Measurements from ENCODE around the gene AFG1L.

Gene AFG1L

GRCh38 chr6:108469316-108469715, 174.5 kb downstream of the AFG1L start:
- no peak for DNase-seq (ENCODE audit: low read depth)
- H3K4me3 ChIP-seq (ENCODE audit: control insufficient read depth, low read depth, low read length): no peak overlapping the region
- TF ChIP-seq CTCF (IDR thresholded peaks at IDR 0.05; ENCODE audit: control insufficient read depth, insufficient read depth, low read depth, low read length, missing control alignments): no peak

DNA sequence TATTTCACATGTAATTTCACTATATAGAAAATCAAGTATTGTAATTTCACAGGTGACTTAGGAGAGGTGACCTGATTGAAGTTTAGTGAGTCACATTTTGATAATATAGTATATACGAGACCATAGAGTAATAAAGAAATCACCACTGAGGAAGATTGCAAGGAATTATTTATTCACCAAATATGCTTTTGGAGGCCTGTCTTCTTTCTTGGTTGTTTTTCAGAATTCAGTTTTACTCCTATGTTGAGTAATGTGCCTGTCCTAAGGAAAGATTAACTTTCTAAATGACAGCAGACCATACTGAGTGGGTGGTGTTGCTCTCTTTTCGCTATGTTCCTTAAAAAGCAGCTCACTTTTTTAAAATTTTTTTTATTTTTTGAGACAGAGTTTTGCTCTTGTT, 178.3 kb downstream of the AFG1L start:
- DNase-seq (ENCODE audit: low read depth): no peak
- no peak overlapping the region for H3K4me3 ChIP-seq (ENCODE audit: control insufficient read depth, low read depth, low read length)
- TF ChIP-seq CTCF (IDR thresholded peaks at IDR 0.05; ENCODE audit: control insufficient read depth, insufficient read depth, low read depth, low read length, missing control alignments): no peak

DNA sequence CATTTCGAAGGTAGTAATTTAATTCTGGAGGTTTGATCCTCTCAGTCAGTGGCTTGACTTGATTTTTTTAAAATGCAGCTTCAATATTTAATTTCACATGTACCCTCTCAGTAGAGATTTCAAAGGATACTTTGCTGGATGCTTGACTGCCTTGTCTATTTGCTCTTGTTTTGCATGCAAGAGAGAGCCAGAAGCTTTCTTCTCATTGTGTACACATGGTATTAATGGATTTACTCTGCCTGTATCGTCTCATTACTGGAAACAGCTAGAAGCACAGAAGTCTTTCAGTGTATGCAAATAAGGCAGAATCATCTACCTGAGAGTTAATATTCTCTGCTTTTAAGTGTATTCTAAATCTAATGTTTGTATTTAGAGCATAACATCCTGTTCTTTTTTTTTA, 181.5 kb downstream of the AFG1L start:
- no peak overlapping the region for H3K4me3 ChIP-seq (ENCODE audit: control insufficient read depth, low read depth, low read length)
- no peak for TF ChIP-seq CTCF (IDR thresholded peaks at IDR 0.05; ENCODE audit: control insufficient read depth, insufficient read depth, low read depth, low read length, missing control alignments)
- no peak for DNase-seq (ENCODE audit: low read depth)

- no peak for DNase-seq (ENCODE audit: low read depth)
- no peak overlapping the region for H3K4me3 ChIP-seq (ENCODE audit: control insufficient read depth, low read depth, low read length)
- TF ChIP-seq CTCF (IDR thresholded peaks at IDR 0.05; ENCODE audit: control insufficient read depth, insufficient read depth, low read depth, low read length, missing control alignments): no peak
Measured at GRCh38 chr6:108476847-108477430, 182.1 kb downstream of the AFG1L start.

GRCh38 chr6:108482559-108482958, 187.7 kb downstream of the AFG1L start:
- DNase-seq (ENCODE audit: low read depth): no peak
- TF ChIP-seq CTCF (IDR thresholded peaks at IDR 0.05; ENCODE audit: control insufficient read depth, insufficient read depth, low read depth, low read length, missing control alignments): no peak
- no peak overlapping the region for H3K4me3 ChIP-seq (ENCODE audit: control insufficient read depth, low read depth, low read length)

- no peak for TF ChIP-seq CTCF (IDR thresholded peaks at IDR 0.05; ENCODE audit: control insufficient read depth, insufficient read depth, low read depth, low read length, missing control alignments)
- no peak overlapping the region for H3K4me3 ChIP-seq (ENCODE audit: control insufficient read depth, low read depth, low read length)
- DNase-seq (ENCODE audit: low read depth): no peak
Measured at GRCh38 chr6:108484016-108484415, 189.2 kb downstream of the AFG1L start.

GRCh38 chr6:108489699-108490098, 194.8 kb downstream of the AFG1L start:
- no peak for DNase-seq (ENCODE audit: low read depth)
- H3K4me3 ChIP-seq (ENCODE audit: control insufficient read depth, low read depth, low read length): no peak overlapping the region
- TF ChIP-seq CTCF (IDR thresholded peaks at IDR 0.05; ENCODE audit: control insufficient read depth, insufficient read depth, low read depth, low read length, missing control alignments): no peak

All from AG09309 (cell line).